ENCODE measurements around the gene IWS1.

IWS1 gene

GRCh38 chr2:127566576-127566975 lies 40.3 kb upstream of the IWS1 start:
- no peak overlapping the region for H3K23ac ChIP-seq (ENCODE audit: low read depth, low read length, poor library complexity)
- WGBS, 2 donors (ENCODE audit: extremely low coverage in 2 of 2, insufficient read length in 2 of 2, insufficient replicate concordance in 1 of 2) = no CpG with 5 or more reads among the region's 10 CpGs
- H3K4me2 ChIP-seq (ENCODE audit: insufficient read depth, low read length, poor library complexity, severe bottlenecking) = no peak overlapping the region
- H3K27ac ChIP-seq (replicated peaks; ENCODE audit: low read length) = no peak overlapping the region
- no peak overlapping the region for H3K14ac ChIP-seq (ENCODE audit: low read length)
- H4K8ac ChIP-seq (ENCODE audit: low read depth, low read length) = no peak overlapping the region
- no peak overlapping the region for H2BK5ac ChIP-seq (ENCODE audit: low read length)
- no peak overlapping the region for H2BK12ac ChIP-seq (ENCODE audit: low read length)
- no peak overlapping the region for H4K91ac ChIP-seq (ENCODE audit: low read depth, low read length, poor library complexity)
- H3K79me1 ChIP-seq (ENCODE audit: low read depth, low read length) = no peaks in the 10 kb centered on the region
- H2BK120ac ChIP-seq (ENCODE audit: low read depth, low read length) = no peak overlapping the region
- no peaks in the 10 kb centered on the region for H3K36me3 ChIP-seq (replicated peaks in 1 of 2; ENCODE audit: control insufficient read depth in 2 of 2, insufficient read depth in 2 of 2, low read length in 2 of 2)
- no peak overlapping the region for H2AK5ac ChIP-seq (ENCODE audit: low read depth, low read length)
- H3K4ac ChIP-seq (ENCODE audit: low read length) = no peak overlapping the region
- peaks cover 0 to 49% (median 0%) of the 10 kb centered on the region in 3 experiments for H3K27me3 ChIP-seq (ENCODE audit: control insufficient read depth in 3 of 3, insufficient read depth in 3 of 3, low read depth in 1 of 3, low read length in 3 of 3)
- no peak overlapping the region for H3K9ac ChIP-seq (ENCODE audit: low read depth, low read length, poor library complexity)
- peak overlapping the region; percentile 84 for H2BK15ac ChIP-seq (ENCODE audit: low read length)
- no peaks in the 10 kb centered on the region for H3K9me3 ChIP-seq (replicated peaks in 1 of 2; ENCODE audit: control insufficient read depth in 2 of 2, insufficient read depth in 1 of 2, low read depth in 1 of 2, low read length in 2 of 2)
- H3K4me3 ChIP-seq (ENCODE audit: low read length in 2 of 2) = no peak overlapping the region
- no peak overlapping the region for H2AFZ ChIP-seq (ENCODE audit: low read length)
- H3K4me1 ChIP-seq (ENCODE audit: control insufficient read depth in 2 of 2, insufficient read depth in 1 of 2, low read depth in 1 of 2, low read length in 2 of 2) = peaks cover 0 to 1% of the 10 kb centered on the region in 2 donors
- peak overlapping the region; percentile 5 for H3K18ac ChIP-seq (ENCODE audit: low read length)
- DNase-seq (ENCODE audit: low spot score) = no peak

GRCh38 chr2:127566139-127566417 lies 39.8 kb upstream of the IWS1 start:
- Histone ChIP-seq H3K79me1 (ENCODE audit: low read depth, low read length) (no peaks in the 10 kb centered on the region), H3K27me3 (ENCODE audit: control insufficient read depth in 3 of 3, insufficient read depth in 3 of 3, low read depth in 1 of 3, low read length in 3 of 3) (peaks cover 0 to 48% (median 0%) of the 10 kb centered on the region in 3 experiments), H2AFZ (ENCODE audit: low read length) (no peak overlapping the region), H3K9me3 (replicated peaks in 1 of 2; ENCODE audit: control insufficient read depth in 2 of 2, insufficient read depth in 1 of 2, low read depth in 1 of 2, low read length in 2 of 2) (no peaks in the 10 kb centered on the region), H3K4me2 (ENCODE audit: insufficient read depth, low read length, poor library complexity, severe bottlenecking) (no peak overlapping the region), H3K9ac (ENCODE audit: low read depth, low read length, poor library complexity) (no peak overlapping the region), H3K36me3 (replicated peaks in 1 of 2; ENCODE audit: control insufficient read depth in 2 of 2, insufficient read depth in 2 of 2, low read length in 2 of 2) (no peaks in the 10 kb centered on the region), H3K27ac (replicated peaks; ENCODE audit: low read length) (no peak overlapping the region), H2BK12ac (ENCODE audit: low read length) (no peak overlapping the region), H3K23ac (ENCODE audit: low read depth, low read length, poor library complexity) (no peak overlapping the region), H2BK120ac (ENCODE audit: low read depth, low read length) (no peak overlapping the region), H3K14ac (ENCODE audit: low read length) (no peak overlapping the region), H4K91ac (ENCODE audit: low read depth, low read length, poor library complexity) (no peak overlapping the region), H2BK15ac (ENCODE audit: low read length) (no peak overlapping the region), H3K4me3 (ENCODE audit: low read length in 2 of 2) (no peak overlapping the region), H3K18ac (ENCODE audit: low read length) (peak overlapping the region; percentile 27), H3K4ac (ENCODE audit: low read length) (no peak overlapping the region), H2AK5ac (ENCODE audit: low read depth, low read length) (no peak overlapping the region), H2BK5ac (ENCODE audit: low read length) (no peak overlapping the region), H3K4me1 (ENCODE audit: control insufficient read depth in 2 of 2, insufficient read depth in 1 of 2, low read depth in 1 of 2, low read length in 2 of 2) (peaks cover 0 to 1% of the 10 kb centered on the region in 2 donors), H4K8ac (ENCODE audit: low read depth, low read length) (no peak overlapping the region)
- no CpG with 5 or more reads among the region's 5 CpGs for WGBS, 2 donors (ENCODE audit: extremely low coverage in 2 of 2, insufficient read length in 2 of 2, insufficient replicate concordance in 1 of 2)
- no peak for DNase-seq (ENCODE audit: low spot score)

GRCh38 chr2:127565261-127566138 lies 39.2 kb upstream of the IWS1 start:
- Histone ChIP-seq H3K4me2 (ENCODE audit: insufficient read depth, low read length, poor library complexity, severe bottlenecking) (no peak overlapping the region), H2AFZ (ENCODE audit: low read length) (no peak overlapping the region), H3K18ac (ENCODE audit: low read length) (peak overlapping the region; percentile 78), H2BK12ac (ENCODE audit: low read length) (no peak overlapping the region), H3K4me3 (ENCODE audit: low read length in 2 of 2) (no peak overlapping the region), H2AK5ac (ENCODE audit: low read depth, low read length) (peak overlapping the region; percentile 66), H4K91ac (ENCODE audit: low read depth, low read length, poor library complexity) (no peak overlapping the region), H2BK5ac (ENCODE audit: low read length) (peak overlapping the region; percentile 35), H3K4ac (ENCODE audit: low read length) (peak overlapping the region; percentile 60), H3K36me3 (replicated peaks in 1 of 2; ENCODE audit: control insufficient read depth in 2 of 2, insufficient read depth in 2 of 2, low read length in 2 of 2) (no peaks in the 10 kb centered on the region), H2BK15ac (ENCODE audit: low read length) (peak overlapping the region; percentile 31), H3K27me3 (ENCODE audit: control insufficient read depth in 3 of 3, insufficient read depth in 3 of 3, low read depth in 1 of 3, low read length in 3 of 3) (peaks cover 0 to 46% (median 0%) of the 10 kb centered on the region in 3 experiments), H3K9me3 (replicated peaks in 1 of 2; ENCODE audit: control insufficient read depth in 2 of 2, insufficient read depth in 1 of 2, low read depth in 1 of 2, low read length in 2 of 2) (no peaks in the 10 kb centered on the region), H3K27ac (replicated peaks; ENCODE audit: low read length) (no peak overlapping the region), H4K8ac (ENCODE audit: low read depth, low read length) (peak overlapping the region; percentile 1), H3K14ac (ENCODE audit: low read length) (peak overlapping the region; percentile 66), H3K23ac (ENCODE audit: low read depth, low read length, poor library complexity) (no peak overlapping the region), H3K4me1 (ENCODE audit: control insufficient read depth in 2 of 2, insufficient read depth in 1 of 2, low read depth in 1 of 2, low read length in 2 of 2) (peaks cover 0 to 1% of the 10 kb centered on the region in 2 donors), H3K9ac (ENCODE audit: low read depth, low read length, poor library complexity) (no peak overlapping the region), H3K79me1 (ENCODE audit: low read depth, low read length) (no peaks in the 10 kb centered on the region), H2BK120ac (ENCODE audit: low read depth, low read length) (peak overlapping the region; percentile 38)
- DNase-seq (ENCODE audit: low spot score) = no peak
- WGBS, 2 donors (ENCODE audit: extremely low coverage in 2 of 2, insufficient read length in 2 of 2, insufficient replicate concordance in 1 of 2) = no CpG with 5 or more reads among the region's 12 CpGs

DNA sequence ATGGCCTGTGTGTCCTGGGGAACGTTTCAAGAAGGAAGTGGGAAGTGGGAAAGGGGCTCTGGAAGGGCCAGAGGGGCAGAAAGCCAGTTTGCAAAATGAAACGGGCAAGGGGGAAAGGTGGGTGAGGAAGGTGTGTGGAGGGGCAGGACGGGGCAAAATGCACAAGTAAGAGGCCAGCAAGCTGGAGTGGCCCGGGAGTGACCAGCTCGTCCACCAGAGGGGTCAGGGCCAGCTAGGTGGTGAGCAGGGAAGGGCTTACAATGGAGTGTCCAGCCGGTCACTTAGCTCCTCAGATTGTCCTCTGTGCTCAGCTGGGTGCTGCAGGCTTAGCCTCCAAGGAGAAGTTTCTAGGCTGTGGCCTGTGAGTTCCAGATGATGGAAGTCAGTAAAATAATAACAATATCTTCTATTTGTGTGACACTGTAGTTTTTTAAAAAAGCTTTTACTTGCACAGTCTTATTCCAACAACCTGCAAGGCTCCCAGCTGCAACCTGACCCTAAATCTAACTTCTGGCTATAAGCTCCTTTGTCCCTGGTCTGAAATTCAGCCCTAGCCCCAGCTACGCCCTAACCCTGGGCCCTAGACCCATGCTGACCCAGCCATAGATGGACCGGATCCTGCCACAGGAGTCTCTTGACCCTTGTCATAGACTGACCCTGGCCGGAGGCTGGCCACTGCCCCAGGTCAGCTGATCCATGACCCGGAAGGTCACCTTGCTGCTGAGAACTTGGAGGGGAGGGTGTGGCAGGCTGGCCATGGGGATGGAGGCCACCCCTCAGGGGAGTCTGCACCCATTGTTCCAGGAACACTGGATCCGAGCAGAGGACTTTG lies 38.4 kb upstream of the IWS1 start:
- H3K4me2 ChIP-seq (ENCODE audit: insufficient read depth, low read length, poor library complexity, severe bottlenecking) = no peak overlapping the region

More for the DNA sequence above, 38.4 kb upstream of the IWS1 start:
- H4K8ac ChIP-seq (ENCODE audit: low read depth, low read length) = no peak overlapping the region
- H2AFZ ChIP-seq (ENCODE audit: low read length) = no peak overlapping the region
- H2AK5ac ChIP-seq (ENCODE audit: low read depth, low read length) = peak overlapping the region; percentile 16
- peak overlapping the region; percentile 38 for H2BK120ac ChIP-seq (ENCODE audit: low read depth, low read length)
- H3K27ac ChIP-seq (replicated peaks; ENCODE audit: low read length) = no peak overlapping the region
- H2BK15ac ChIP-seq (ENCODE audit: low read length) = peak overlapping the region; percentile 31
- H3K4me1 ChIP-seq (ENCODE audit: control insufficient read depth in 2 of 2, insufficient read depth in 1 of 2, low read depth in 1 of 2, low read length in 2 of 2) = peaks cover 0 to 1% of the 10 kb centered on the region in 2 donors
- peak overlapping the region; percentile 78 for H3K18ac ChIP-seq (ENCODE audit: low read length)
- H3K4me3 ChIP-seq (ENCODE audit: low read length in 2 of 2) = no peak overlapping the region
- peak overlapping the region; percentile 60 for H3K4ac ChIP-seq (ENCODE audit: low read length)
- peak overlapping the region; percentile 18 for H3K9ac ChIP-seq (ENCODE audit: low read depth, low read length, poor library complexity)
- WGBS, 2 donors (ENCODE audit: extremely low coverage in 2 of 2, insufficient read length in 2 of 2, insufficient replicate concordance in 1 of 2) = no CpG with 5 or more reads among the region's 11 CpGs
- H2BK5ac ChIP-seq (ENCODE audit: low read length) = no peak overlapping the region
- H3K14ac ChIP-seq (ENCODE audit: low read length) = peak overlapping the region; percentile 84
- no peaks in the 10 kb centered on the region for H3K36me3 ChIP-seq (replicated peaks in 1 of 2; ENCODE audit: control insufficient read depth in 2 of 2, insufficient read depth in 2 of 2, low read length in 2 of 2)
- no peak for DNase-seq (ENCODE audit: low spot score)
- H3K27me3 ChIP-seq (ENCODE audit: control insufficient read depth in 3 of 3, insufficient read depth in 3 of 3, low read depth in 1 of 3, low read length in 3 of 3) = peaks cover 0 to 46% (median 0%) of the 10 kb centered on the region in 3 experiments
- H4K91ac ChIP-seq (ENCODE audit: low read depth, low read length, poor library complexity) = no peak overlapping the region
- H3K79me1 ChIP-seq (ENCODE audit: low read depth, low read length) = no peaks in the 10 kb centered on the region
- no peaks in the 10 kb centered on the region for H3K9me3 ChIP-seq (replicated peaks in 1 of 2; ENCODE audit: control insufficient read depth in 2 of 2, insufficient read depth in 1 of 2, low read depth in 1 of 2, low read length in 2 of 2)
- no peak overlapping the region for H3K23ac ChIP-seq (ENCODE audit: low read depth, low read length, poor library complexity)
- H2BK12ac ChIP-seq (ENCODE audit: low read length) = no peak overlapping the region

Measured in neuronal stem cell (in vitro differentiated cells).